HG02970 (cell line): ENCODE data around the gene SLC25A1.

Source experiments
- ATAC-seq: cut with Tn5 transposase; IDR thresholded peaks from one replicate; pipeline ENCODE4 v1.9.1; 2021; ENCODE audit warnings: mild to moderate bottlenecking, moderate library complexity, moderate number of reproducible peaks; ENCODE audit not compliant: unreplicated experiment, low FRiP score

Gene SLC25A1

DNA sequence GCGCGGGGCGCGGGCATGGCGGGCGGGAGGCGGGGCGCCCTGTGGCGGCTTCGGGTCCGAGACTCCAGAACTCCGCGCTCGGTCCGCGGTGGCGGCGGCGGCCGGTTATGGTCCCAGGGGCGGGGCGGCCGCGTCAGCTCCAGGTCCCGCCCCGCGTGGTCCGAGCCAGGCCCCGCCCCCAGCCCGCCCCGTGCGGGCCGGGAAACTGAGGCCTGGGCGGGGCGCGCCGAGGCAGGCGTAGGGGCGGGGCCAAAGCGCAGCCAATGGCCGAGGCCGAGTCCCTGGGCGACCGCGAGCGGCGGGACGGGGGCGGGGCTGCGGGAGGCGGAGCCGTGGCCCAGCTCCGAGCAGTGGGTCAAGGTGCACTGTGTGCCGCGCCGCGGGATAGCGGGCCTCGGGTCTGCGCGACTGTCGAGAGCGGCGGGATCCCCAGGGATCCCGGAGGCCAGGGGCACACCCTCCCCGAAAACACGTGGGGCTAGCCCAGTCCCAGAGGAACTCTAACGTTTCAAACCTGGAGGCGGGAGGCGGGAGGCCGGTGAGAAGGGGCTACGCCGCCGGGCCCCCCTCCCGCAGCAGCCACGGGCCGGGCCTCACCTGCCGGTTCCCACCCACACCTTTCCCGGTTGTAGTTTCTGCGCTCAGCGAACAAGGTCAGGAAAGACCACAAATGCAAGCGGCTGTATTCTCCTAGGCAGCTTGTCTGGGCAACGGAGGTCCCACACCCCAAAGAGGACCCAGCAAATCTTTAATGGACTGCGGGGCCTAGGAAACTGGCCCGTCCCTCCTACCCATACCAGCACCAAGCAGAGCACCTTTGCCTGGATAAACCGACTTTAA, at the start of gene SLC25A1:
TSS of gene SLC25A1 (minus strand) at position 80 of the 840 bp plus-strand sequence. CDS start at position 17, 63 bp downstream.
- ATAC-seq = peak; percentile 55

DNA sequence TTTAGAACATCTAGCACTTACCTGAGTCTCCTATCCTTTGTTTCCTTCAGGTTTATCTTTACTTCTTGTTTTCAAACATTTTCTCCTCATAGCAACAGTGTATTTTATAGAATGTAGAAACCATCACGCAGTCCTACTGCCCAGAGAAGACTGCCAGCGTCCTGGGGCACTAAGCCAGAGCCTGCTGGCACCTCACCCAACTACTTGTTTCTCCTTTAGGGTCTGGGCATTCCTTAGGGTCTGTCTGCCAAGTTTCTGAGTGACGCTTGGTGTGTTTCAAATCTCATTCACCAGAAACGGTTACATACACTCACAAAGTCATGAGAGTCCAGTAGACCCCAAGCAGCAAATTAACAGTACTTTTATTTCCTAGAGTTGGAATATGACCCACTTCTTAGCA, 49.6 kb upstream of the SLC25A1 start:
- ATAC-seq = no peak

DNA sequence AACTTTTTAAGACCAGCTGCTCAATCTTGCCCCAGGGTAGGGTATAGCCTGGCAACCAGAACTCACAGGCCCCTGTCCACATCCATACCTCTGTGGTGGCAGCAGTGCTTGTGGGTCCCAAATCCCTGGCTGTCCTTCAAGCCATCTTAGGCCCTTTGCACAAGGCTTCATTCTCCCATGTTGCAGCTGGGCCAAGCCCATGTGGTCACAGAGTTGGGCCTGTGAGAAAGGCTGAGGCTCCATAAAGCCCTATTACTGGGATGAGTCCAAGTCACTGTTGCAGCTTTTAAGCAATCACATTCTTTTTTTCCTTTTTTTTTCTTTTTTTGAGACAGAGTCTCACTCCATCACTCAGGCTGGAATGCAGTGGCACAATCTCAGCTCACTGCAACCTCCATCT, 47.9 kb upstream of the SLC25A1 start:
- ATAC-seq = no peak

DNA sequence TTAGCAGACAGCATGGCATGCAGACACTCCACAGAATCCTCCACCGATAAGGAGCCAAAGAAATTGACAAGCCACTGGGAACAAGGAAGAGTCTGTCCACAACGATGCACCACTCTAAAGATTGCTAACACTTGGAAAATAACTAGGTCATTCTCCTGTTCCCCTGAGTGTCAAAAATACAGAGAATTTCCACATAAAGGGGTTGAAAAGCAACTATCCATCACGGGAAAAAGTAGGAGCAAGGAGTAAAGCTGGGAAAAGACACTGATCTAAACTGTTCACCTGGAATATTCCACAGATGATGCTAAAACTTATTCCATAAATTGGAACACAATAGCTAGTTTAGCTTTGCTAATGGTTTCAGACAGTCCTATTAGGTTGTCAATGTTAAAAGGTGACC, 47.0 kb upstream of the SLC25A1 start:
- ATAC-seq = no peak

DNA sequence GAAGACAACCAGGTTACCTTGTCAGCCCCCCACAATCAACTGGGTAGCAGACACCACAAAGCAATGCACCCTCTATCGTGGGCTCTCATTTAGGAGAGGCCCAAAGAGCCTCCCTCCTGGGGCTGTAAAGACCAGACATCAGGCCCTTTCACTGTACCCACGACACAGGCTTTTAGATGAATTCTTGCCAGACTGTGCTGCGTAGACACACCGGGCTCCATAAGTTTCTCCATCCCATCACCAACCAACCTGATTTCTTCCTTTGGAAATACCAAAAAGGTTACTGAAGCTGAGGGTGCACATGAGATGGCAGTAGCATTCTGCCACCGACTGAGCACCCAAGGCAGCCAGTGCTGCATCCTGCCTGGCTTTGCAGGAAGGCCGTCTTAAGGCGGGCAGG, 46.4 kb upstream of the SLC25A1 start:
- ATAC-seq = no peak

DNA sequence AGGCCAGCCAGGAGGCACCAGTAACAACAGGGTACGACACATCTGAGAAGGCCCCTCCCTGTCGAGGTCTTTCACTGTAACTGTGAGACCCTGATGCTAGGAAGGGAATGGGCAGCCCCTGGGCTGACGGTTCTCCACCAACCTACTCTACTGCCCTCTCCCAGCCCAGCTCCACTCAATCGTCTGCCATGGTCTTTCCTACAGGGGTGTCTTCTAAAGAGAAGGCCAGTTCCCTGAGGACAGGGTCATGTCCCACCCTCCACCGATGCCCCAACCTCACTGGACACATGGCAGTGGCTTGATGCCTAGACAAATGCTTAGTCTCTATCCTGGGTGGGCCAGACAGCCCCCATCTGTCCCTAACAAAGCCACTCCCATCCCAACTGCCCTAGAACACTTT, 46.0 kb upstream of the SLC25A1 start:
- ATAC-seq = no peak

DNA sequence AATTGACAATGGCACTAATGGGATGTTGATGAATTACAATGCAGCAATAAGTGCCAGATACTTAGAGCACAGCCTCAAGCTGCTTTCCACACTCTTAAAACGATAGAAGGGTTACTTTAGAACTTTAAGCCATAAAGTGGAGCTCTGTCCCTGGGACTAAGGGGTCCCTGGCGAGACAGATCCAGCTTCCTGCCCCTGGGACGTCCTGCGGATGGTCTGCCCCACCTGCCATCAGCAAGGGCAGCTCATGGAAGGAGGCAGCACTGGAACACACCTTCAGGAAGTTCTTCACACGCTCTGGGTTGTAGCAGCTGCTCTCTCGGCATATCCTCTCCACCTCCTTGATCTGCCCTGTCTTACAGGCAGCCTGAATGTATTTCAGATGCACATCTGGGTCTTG, 45.1 kb upstream of the SLC25A1 start:
- ATAC-seq = no peak

DNA sequence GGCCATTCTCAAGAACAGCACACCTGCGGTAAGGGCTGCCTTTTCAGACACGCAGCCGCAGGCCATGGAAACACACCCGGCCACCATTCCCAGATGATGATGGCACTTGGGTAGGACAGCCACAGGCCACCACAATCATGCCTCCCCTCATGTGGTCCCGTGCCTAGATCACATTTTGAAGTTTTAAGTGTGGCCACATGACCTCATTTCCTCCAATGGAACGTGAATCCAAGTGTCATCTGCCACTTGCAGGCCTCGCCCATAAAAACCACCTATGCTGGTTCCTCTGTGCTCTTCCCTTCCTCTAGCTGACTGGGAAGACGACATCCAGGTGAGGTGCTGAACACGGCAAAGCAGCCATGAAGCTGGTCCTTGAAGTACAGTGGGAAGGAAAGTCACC, 44.6 kb upstream of the SLC25A1 start:
- no peak for ATAC-seq

DNA sequence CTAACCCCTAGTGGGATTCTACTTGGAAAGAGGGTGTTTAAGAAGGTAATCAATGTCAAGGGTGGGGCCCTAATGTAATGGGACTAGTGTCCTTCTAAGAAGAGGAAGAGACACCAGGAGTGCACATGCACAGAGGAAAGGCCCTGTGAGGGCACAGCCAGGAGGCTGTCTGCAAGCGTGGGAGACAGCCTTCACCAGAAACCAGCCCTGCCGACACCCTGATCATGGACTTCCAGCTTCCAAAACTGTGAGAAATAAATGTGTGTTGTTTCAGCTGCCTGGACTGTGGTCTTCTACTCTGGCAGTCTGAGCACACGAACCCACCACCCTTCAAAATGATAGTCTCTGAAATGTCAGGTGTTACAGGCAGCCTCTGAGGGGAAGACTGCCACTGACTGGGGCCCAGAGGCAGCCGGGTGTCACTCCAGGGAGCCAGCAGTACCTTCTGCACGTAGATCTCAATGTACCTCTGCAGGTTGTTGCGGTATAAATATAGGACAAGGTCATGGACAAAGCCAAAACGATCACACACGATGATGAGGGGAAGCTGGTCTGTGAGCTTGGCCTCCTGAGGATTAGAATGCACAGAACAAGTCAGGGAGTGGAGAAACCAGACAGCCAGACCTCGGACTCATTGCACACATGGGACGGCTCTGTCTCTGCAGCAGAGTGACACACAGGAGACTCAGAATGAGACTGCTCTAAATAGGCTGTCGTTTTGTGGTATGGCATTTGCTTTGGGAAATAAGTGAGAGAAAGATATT, 43.9 kb upstream of the SLC25A1 start:
- ATAC-seq = no peak

DNA sequence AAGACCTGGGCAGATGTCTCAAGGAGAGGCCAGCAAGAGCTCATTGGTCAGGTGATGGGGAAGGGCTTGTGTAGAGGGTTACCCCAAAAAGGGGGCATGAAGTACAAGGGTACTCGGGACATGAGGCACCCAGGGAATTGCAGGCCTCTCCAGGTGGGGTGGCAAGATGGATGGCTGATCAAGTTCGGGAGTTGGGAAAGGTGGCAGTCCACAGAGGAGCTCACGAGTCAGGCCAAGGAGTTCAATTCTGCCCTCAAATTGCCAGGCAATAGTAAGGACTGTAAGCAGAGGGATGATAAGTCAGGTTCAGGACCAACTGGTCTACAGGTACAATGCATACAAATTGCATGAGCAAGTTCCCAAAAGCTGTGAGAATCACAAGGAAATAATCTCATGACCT, 42.3 kb upstream of the SLC25A1 start:
- no peak for ATAC-seq

DNA sequence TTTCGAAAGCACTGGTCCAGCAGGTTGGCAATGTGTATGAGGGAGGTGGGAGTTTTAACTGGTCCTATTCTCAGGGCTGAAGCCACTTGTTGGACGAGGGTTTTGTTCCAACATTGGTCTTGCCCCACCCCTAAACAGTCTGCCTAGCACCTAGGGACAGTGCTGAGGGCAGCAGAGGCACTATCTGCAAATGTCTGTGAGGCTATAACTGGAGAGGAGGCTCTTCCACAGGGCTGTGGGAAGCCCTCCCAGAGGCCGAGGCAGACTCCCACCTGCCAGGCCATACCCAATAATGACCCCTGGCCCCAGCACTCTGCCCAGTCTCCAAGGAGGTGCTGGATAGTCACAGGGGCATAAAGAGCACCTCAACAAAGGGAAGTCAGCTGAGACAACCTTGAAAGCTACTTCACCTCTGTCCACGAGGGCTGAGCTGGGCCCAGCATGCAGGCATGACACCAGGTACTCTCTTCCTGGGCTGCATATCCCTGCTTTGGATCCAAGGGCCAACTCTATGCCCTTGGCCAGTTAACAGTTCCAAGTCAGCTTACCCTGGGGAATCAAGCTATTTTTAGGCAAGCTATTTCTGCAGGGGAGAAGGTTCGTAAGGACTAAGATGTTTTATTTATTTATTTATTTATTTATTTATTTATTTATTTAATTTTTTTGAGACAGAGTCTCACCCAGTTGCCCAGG, 40.2 kb upstream of the SLC25A1 start:
- no peak for ATAC-seq

DNA sequence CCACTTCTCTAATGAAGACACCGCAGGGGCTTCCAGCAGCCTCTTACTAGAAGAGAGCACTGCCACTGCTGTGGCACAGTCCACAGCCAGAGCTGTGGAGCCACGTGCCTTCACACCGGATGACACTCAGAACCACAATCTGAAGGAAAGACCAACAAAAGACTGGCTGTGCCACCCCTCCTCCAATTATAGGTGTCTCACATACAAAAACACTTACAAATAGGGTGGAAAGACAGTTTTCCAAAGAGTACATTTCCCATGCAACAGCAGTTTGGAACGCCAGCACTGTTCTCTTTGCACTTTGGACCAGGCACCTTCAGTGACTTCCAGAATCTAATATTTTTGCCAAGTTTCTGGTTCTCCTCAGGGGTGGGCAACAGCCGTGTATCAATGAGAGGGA, 38.0 kb upstream of the SLC25A1 start:
- ATAC-seq = no peak

DNA sequence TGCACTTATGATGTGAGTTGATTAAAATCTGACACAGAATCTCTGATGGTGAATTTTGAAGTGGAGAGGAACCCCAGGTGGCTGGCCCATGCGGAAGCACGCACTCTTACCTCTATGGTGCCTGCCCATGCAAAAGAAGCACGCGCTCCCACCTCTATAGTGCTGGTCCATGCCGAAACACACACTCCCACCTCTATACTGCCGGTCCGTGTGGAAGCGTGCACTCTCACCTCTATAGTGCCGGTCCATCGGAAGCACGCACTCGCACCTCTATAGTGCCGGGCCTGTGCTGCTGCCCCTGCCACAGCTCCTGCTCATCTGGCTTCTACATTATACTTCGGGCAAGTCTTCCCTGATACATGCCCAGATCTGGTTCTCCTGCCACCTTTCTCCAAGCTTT, 36.8 kb upstream of the SLC25A1 start:
- ATAC-seq = no peak

DNA sequence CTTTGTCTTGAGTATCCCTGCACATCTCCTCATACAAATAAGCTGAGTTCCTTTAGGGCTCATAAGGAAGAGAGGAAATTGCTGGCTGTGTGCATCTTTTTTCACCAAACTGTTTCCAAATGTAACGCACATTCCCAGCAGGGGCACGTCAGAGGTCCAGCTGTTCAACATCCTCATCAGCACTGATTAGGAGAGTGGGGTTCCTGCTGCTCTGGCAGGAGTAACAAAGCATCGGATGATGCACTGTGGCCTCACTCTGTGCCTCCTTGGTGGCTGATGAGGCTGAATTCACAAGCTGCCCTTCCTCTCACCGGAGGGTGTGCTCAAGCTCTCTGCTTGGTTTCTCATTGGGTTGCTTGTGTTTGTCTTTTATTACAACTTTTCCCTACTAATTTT, 35.5 kb upstream of the SLC25A1 start:
- ATAC-seq = no peak

DNA sequence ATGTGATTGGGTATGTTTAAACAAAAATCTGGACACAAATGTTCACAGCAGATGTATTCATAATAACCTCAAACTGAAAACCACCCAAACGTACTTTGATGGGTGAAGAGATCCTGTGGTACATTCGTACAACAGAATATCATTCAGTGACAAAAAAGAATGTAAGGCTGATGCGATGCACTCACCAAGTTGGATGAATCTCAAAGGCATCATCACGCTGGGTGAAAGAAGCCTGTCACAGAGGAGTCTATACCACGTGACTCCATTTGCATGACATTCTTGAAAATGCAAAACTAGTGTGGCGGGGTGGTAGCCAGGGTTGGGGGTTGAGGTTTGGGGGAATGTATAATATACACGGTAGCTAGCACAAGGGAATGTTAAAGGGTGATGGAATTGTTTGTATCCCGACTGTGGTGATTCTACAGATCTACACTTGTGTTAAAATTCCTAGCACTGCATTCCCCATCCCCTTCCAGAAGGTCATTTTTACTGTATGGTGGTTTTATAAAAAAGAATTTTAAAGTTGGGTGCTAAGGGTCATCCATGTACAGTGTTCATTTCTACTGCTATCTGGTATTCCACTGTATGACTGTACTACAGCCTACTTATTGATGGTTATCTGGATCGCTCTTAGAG, 35.0 kb upstream of the SLC25A1 start:
- no peak for ATAC-seq

DNA sequence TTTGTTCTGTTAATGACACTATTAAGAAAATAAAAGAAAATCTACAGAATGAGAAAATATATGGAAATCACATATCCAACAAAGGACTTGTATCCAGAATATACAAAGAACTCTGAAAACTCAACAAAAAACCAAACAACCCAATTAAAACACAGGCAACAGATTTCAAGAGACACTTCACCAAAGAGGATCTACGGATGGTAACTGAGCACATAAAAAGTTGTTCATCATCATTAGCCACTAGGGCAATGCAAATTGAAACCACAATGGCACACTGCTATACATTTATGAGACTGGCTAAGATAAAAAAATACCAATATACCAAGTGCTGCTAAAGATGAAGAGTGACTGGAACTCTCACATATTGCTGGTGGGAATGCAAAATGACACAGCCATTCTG, 34.5 kb upstream of the SLC25A1 start:
- ATAC-seq = no peak

DNA sequence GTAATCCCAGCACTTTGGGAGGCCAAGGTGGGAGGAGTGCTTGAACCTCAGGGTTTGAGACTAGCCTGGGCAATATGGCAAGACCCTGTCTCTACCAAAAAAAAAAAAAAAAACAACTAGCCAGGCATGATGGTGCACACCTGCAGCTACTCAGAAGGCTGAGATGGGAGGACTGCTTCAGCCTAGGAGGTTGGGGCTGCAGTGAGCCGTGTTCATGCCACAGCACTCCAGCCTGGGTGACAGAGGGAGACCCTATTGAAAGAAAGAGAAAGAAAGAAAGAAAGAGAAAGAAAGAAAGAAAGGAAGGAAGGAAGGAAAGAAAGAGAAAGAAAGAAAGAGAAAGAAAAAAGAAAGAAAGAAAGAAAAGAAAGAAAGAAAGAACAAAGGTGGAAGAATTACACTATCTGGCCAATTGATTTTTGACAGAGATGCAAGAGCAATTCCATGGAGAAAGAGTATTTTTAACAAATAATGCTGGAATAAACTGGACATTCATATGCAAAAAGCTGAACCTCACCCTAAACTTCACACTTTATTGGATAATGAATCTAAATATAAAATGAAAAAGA, 33.9 kb upstream of the SLC25A1 start:
- no peak for ATAC-seq

DNA sequence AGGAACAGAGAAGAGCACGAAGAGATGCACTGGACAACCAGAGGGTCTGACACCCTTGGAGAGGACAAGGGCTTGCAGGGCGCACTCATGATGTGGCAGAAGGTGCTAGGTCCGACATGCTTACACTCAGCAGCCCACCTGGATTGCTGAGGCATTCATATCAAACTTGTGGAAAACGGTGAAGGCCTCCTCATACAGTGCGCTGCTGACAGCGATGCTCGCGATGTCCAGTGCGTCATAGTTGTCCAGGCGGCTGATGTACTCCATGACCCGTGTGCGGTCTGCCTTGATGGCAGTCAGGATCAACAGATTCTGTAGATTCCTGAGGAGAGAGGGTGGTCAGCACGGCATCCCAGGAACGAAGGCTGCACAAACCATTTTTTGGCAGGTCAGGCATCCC, 31.7 kb upstream of the SLC25A1 start:
- ATAC-seq = no peak

DNA sequence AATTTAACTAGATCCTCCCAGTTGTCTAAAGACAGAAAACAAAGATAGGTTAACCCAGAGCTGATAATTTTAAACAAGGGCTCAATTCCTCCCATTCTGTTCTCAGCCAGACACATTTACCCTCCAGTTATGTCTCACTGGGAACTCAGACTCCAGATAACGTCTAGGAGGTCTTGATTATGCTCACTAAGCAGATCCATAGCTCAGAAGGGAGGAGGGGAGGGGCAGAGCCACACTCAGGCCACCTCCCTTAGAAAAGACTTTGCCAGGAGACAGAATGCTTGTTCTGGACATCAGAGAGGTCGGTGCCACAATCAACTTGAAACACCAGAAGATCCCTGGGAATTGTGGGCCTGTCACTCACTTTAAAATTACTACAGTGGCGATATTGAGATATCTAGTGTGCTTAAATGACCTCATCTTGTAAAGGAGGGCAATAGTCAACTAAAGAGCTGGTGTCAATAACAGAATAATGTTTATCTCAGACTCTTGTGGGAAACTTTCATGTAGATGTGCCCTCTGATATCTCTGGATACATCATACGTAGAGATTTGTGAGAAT, 29.8 kb upstream of the SLC25A1 start:
- no peak for ATAC-seq

DNA sequence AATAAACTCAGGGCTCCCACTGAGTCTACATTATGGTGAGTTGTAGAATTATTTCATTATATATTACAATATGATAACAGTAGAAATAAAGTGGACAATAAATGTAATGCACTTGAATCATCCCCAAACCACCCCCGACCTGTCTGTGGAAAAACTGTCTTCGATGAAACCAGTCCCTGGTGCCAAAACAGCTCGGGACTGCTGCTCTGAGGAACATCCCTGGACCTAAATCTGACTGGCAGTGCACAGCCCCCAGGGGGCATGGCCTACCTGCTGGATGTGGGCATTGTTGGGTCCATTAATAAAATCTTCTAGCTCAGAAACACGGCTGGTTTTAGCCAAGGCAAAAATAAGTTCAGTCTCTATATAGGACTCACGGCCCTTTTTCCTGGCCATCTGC, 29.3 kb upstream of the SLC25A1 start:
- ATAC-seq = no peak
